Inferior parietal cortex (tissue), 1 donor: ENCODE data around the gene OTOG.

Experiments
- DNase-seq: peaks from one replicate; pipeline ENCODE4 v3.0.0-alpha.2; 2016; ENCODE audit errors: extremely low spot score

The OTOG gene

GRCh38 chr11:17581732-17582053, 34.6 kb downstream of the OTOG start:
- no peak for DNase-seq

- DNase-seq, result no peak
Measured at GRCh38 chr11:17585911-17586695, 39.0 kb downstream of the OTOG start.

DNA sequence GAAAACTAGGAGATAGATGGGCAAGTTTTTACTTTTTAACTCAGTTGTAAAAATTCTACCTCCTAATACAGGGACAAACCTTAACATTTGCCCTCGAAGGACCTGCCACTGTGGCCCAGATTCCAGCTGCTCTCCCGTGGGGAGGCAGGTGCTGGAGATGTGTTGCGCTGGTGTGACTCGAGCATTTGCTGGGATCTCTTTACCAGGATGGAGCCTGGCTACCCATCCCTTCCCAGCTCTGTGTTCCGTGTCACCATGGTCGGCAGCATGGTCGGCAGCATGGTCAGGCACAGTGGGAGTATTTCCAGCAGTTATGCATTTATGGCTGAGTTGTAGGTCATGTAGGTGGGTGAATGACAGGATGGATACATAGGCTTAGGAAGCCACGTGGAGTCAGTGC, 41.1 kb downstream of the OTOG start:
- DNase-seq, result no peak

DNA sequence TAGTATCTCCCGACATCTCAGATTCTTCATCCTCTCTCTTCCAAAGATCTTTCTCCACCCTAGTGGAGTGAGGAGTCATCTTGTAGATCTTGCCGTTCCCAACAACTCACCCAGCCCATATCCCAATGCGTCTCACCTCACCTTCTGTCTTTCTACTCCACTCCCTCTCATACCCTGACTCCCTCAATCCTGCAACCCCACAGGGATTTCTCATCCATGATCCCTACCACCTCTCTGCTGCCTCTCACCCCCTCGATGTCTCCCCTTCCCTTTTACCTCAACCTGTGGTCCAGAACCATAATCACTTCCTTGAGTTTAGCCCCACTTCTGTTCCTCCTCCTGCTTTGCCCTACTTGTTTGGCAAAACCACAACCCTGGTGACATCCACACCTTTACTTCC, 41.7 kb downstream of the OTOG start:
- DNase-seq, result no peak

DNA sequence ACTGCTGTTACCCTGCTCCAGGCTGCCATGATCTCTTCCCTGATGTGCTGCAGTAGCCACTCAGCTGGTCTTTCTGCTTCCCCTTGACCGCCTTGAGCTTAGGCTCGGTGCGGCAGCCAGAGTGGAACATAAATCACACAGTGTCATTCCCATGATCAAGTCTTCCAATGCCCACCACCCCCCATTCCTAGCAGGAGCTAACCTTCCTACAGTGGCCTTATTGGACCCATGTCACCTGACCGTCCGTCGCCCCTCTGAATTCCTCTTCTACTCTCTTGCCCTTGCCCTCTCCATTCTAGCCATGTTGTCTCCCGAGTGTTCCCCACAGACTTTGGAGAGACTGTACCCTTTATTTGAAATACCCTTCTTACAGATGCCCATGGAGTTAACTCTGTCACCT, 43.4 kb downstream of the OTOG start:
- no peak for DNase-seq

GRCh38 chr11:17591293-17591692, 44.2 kb downstream of the OTOG start:
- no peak for DNase-seq

GRCh38 chr11:17593466-17594245, 46.6 kb downstream of the OTOG start:
- no peak for DNase-seq

DNA sequence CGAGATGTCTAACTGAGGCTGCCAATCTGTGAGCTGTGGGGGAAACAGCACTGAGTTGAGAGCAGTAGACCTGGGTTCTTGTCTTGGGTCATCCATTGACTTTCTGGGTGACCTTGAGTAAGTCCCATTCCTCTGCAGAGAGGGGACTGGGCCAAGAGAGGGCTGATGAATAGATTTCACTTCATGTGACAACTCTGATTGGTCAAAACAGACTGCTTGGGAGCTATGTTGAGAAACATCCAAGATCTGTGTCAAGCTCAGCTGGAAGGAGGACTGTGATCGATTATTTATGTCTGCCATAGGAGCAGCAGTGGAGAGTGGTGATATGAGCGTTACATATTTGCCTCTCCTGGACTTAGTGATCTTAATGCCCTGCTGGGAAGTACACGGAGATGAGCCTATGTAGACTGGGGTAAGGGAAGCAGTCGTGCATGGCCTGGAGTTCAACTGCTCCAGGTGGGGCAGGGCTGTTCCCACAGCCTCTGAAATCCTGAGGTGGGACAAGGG, 47.7 kb downstream of the OTOG start:
- DNase-seq, result no peak

- DNase-seq, result no peak
Measured at GRCh38 chr11:17595526-17596309, 48.7 kb downstream of the OTOG start.

- DNase-seq, result no peak
Measured at GRCh38 chr11:17596310-17596669, 49.2 kb downstream of the OTOG start.

DNA sequence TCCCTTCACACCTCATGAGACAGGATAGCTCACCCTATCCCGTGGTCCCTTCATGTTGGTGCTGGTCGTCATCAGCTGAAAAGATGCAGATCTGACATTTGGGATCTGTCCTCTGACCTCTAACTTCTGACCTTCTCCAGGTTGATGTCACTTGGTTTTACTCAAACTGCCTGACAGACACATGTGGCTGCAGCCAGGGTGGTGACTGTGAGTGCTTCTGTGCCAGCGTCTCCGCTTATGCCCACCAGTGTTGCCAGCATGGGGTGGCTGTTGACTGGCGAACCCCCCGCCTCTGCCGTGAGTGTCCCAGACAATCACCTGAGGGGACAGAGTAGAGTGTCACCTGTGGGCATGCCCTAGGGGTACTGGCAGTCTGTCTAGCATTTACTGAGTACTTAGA, 49.7 kb downstream of the OTOG start:
- no peak for DNase-seq

GRCh38 chr11:17597770-17598169, 50.7 kb downstream of the OTOG start:
- DNase-seq, result no peak

- peak; percentile 86 for DNase-seq
Measured at GRCh38 chr11:17598700-17599459, 51.8 kb downstream of the OTOG start.

- DNase-seq, result no peak
Measured at GRCh38 chr11:17599460-17599925, 52.4 kb downstream of the OTOG start.

- DNase-seq, result no peak
Measured at GRCh38 chr11:17600316-17601255, 53.5 kb downstream of the OTOG start.

GRCh38 chr11:17601256-17601671, 54.2 kb downstream of the OTOG start:
- no peak for DNase-seq

- no peak for DNase-seq
Measured at GRCh38 chr11:17601676-17602075, 54.6 kb downstream of the OTOG start.

DNA sequence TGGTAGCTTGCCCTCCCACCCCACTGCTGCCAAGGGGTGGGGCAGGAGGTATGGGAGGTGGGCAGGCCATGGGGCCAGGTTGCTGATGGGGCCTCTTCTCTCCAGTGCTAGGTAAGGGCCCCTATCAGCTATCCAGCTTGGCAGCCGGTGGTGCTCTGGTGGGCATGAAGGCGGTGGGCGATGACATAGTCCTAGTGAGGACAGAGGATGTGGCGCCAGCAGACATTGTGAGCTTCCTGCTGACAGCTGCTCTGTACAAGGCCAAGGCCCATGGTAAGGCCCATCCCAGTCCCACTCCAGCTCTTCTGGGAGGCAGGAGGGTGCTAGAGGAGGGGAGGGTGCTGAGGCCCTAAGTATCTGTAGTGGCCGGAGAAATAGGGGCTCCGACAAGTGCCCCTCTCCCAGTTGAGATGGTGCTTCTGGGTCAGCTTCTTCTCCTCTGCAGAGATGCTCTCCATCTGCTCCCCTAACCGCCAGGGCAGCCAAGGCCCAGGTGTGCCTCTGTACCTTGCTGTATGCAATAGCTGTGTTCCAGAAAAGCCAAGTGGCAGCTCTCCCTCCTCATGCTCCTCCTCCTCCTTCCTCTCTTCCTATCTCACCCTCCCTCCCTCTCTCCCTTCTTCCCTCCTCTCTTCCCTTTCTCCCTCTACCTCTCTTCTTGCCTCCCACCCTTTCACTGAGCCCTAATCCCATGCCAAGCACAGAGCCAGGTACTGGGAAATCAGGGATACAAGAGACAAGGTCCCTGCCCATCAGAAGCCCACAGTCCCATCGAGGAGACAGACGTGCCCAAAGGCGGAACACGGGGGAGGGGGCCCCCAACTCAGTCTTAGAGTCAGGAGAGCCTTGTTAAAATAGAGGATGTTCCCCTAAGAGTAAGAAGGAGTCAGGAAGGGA, 55.3 kb downstream of the OTOG start:
- no peak for DNase-seq

DNA sequence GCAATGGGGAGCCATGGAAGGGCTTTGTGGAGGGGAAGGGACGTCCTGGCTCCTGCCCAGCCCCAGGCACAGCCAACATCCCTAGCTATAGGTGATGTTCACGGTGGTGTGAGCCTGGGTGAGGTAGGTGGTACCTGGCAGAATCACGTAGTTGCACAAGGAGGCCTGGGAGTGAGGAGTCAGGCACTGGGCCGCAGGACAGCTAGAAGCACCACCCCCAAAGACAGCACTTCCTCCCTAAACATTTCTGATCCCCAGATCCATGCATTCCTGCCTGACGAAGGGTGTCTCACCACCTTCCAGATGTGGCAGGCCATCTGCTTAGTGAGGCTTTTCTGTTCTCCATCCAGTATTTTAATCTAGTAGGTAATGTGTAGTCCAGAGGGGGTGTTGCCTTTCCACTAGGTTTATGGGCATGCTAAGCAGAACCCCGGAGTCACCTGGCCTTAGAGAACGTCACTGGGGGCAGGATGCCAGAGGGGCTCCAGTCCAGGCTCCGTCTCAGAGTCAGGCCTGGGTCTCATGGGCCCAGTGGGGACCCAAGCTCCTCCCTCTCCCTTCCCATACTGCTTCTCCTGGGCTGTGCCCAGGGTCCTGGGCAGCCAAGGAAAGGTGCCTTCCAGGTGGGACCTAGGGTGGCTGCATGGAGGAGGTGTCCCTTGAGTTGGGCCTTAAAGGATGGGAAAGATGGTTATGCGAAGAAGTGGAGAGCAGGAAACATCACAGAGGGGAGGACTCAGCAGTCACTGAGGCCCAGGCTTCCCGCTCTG, 56.2 kb downstream of the OTOG start:
- no peak for DNase-seq
